GM21825 (cell line): ENCODE results near the gene CDH23.

Experiments
- ATAC-seq: cut with Tn5 transposase; IDR thresholded peaks from one replicate; pipeline ENCODE4 v1.9.1; 2021; ENCODE audit warnings: mild to moderate bottlenecking, moderate library complexity; ENCODE audit not compliant: unreplicated experiment

CDH23 gene

DNA sequence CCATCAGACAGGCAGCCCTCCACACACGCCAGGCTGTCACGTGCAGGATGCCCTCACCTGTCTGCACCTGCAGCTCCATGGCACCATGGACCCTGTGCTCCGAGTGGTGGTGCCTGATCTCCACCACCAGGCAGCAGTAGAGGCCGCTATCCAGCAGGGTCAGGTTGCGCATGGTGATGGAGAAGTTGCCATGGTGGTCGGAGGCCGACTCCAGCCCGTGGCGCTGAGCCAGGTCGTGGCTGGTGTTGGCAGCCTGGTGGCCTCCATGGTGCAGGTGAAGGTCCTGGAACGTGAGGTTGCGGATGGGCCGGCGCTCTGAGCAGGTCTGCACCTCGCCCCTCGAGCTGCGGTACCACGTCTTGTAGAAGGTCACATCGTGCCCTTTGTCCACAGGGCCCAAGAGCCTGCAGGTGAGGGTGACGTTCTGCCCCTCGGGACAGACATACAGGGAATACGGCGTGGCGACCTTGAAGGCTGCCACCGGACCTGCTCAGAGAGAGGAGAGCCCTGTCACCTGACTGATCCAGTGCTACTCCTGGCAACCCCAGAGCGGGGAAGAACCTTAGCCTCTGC, 364.9 kb downstream of the CDH23 start:
- no peak for ATAC-seq

DNA sequence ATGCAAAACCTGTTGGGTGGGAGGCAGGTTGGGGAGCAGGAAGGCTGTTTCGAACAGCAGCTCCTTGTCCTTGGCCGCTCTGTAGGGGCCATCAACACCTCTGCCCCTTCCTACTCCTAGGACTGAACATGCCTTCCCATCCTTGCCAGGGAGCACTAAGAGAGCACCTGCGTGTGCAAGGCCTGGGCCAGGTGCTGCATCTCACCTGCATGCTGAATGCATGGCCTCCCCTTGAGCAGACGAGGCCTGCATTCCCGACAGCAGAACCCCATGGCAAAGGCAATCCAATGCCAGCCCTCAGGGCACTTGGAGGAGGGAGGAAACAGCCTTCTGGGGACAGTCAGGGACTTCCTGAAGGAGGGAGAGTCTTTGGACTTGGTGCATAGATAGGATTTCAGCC, 365.6 kb downstream of the CDH23 start:
- no peak for ATAC-seq

DNA sequence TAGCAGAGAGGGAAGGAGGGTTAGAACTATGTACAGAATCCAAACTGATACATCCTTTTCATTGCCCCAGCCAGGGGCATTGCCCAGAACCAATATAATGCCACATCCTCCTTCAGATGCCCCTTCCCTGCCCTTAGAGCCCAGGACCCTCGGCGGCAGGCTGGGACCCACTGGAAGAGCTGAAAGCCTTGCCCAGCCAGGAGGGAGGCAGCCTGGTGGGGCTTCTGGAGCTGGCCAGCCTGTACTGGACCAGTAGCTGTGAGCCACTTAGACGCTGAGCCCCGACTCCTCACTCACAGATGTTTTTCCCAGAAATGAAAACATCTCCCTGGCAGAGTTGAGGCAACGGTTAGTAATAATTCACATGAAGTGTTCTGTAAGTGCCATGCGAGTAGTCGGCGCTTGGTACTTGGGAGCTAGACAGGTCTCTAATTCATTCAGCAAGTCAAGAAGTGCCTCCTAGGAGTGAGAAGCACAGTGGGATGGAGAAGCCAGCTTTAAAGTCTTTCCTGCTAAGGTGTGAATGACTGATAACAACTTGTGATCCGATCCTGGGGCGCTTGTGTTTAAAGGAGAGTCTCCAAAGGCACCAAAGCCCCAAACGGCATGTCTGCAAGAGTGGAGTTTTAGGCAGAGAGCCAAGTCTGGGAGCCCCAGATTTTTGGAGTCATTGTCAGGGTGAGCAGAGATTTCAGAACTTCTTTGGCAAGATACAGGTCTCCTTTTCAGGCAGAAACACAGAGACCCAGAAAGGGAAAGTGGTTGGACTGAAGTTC, 366.8 kb downstream of the CDH23 start:
- ATAC-seq, result no peak

DNA sequence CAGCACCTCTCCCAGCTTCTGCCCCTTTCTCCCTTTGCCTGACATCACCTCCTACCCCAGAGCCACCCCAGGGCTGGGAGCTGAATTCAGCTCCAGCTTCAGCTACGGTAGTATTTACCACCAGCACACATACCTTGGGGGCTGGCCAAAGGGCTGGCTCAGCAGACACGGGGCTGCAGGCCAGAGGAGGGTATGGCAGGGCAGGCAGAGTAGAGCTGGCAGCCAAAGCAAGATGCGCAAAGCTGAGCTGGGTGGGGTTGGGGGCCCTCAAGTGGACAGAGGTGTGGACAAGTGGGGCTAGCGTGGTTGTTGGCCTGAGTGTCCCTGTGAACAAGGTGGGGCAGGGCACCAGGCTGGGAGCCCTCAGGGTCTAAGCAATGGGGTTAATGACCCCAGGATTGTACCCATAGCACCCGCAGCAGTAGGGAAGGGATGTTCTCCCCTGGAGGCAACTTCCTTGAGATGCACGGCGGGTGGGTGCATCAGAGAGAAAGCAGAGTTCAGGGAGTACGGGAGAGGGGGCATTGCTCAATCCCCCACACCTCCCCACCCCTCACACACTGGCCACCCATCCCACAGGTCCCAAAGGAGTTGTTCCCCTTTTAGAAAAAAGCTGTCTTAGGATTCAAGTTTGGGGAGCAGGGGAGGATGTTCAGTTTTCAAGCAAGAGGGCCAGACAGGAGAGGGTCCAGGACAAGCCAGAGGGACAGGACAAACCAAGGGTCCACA, 368.6 kb downstream of the CDH23 start:
- ATAC-seq, result no peak

DNA sequence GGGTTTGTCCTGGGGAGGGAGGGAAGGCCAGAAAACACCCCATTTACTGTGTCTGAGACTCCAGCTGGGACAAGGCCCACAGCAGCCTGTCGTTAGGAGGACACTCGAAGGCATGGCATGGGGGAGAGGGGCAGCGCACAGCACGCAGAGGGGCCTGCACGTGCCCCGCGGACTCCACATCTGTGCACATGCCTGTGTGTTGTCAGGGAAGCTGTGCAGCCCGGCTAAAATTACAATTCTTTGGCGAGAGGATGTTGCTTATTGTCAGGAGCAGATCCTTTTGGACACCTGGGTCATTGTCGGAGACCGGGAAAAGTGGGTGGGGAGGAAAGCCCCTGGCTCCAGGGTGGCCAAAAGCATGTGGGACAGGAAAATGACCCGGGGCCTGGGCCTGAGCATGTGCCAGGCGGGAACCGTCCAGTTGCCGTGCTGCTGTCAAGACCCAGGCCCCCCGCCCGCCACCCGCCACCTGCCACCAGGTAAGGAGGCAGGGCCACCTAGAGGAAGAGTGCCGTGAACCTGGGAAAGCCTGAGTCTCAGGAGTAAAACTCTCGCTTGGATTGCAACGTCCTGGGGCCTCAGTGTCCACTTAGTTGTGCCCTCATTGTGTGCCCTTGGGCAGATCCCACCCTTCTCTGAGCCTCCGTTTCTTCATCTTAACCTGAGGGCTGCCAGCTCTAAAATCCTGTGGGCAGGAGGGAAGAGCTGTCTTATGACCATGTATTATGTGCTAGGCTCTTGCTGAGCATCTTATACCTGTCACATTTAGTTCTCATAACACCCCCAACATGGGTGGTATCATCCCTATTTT, 369.4 kb downstream of the CDH23 start:
- no peak for ATAC-seq

DNA sequence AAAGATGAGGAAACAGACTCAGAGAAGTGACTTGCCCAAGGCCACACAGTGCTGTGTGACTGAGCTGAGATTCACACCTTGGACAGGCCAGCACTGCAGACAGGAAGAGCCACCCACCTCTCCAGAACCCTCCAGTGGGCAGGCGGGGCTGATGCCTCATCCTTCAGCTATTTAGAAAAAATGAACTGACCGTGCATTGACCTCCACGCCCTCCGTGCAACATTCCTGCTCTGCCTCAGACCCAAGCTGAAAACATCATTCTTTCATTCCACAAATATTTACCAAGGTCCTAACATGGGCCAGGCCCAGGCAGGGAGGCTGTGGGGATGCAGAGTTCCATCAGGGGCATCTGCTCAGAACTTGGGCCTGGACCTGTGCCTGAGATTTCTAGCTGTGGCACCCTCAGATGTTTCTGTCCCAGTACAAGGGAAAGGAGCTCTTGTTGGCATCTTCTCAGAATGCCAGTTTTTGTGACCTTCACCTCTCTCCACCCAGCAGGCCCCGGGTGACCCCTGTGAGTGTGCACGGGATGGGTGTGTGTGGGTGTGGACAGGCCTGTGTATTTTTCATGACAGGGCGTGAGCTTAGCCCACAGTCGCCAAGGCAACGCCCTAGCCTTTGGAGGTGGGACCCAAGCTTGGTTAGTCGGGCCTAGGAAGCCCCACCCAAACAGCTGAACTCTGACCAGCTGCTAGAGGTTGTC, 370.1 kb downstream of the CDH23 start:
- no peak for ATAC-seq

DNA sequence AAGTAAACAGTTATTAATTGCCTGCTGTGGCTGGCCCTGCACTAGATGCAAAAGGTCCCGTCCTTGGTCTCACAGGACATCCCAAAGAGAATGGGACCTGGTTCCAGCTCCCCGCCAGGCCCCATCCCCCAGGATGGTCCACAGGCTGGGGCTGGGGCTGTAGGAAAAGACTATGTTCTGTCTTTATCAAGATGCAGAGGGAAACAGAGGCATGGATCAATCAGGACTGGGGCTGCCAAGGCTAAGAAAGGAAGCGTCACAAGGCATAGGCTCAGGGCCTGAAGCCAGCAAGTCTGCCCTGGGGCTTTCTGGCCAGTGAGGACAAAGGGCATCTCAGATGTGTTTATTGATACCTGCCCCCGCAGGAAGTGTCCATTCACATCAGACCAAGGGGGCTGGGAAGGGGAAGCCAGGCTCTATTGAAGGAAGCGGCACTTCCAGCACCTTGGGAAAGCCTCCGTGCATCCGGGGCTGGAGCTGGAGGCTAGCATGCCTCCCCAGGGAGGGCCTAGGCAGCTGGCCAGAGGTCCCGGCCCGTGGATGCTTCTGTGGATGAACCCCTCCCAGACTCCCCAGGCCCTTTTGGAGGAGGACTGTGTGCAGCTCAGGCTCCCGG, 370.8 kb downstream of the CDH23 start:
- ATAC-seq, result no peak

DNA sequence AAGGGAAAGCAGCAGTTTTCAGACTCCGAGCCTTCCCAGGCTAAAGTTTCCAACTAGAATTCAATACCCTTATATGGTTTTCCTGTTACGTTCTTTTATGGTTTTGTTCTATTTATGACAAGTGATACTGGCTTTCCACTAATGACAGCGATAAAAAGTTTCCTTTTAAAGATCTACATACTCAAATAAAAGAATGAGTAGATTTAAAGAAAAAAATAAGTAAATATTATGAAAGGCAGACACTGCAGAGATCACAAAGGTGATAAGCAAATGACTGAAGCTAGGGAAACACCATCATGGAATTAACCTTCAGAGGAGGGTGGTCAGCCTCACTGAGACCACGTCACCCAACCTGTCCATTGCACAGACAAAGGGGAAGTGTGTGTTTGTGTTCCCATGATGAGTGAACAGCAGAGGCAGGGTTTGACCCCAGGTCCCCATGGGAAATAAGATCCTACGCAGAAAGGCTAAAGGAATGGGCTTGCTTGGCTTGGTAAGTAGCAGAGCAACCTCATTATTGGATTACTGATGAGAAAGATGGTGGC, 372.6 kb downstream of the CDH23 start:
- peak; percentile 22 for ATAC-seq

DNA sequence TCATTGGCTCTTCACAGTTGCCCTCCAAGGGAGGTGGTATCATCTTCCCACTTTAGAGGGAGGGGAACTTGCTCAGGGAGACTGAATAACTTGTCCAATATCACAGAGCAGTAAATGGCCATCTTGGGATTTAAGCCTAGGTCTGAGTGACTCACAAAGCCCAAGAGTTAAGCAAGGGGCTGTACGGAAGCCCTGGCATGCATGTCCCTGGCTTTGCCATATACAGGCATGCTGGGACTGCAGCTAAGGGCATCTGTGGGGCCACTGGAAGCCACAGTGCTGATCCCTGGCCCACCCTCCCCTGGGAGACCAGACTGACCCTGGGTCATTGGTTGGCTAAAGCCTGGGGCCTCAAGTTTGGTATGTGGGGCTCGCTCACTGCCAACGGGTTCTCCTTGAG, 373.5 kb downstream of the CDH23 start:
- no peak for ATAC-seq

DNA sequence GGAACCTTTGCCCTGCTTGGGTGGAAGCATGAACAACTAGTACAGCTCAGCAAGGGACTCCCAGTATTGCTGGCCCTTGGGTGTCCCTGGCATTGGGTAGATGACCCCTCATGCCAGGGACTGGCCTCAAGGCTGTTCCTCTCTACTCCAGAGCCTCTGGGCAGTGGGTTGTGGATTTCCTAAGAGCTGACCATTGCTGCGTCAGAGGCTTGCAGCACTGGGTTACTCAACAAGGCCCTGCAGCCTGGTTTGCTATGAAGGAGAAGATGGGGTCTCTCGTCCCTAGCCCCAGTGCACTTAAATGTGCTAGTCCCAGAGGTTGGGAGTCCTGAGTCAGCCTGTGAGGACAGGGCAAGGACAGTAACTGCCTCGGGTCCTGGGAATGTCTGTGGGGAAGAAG, 374.1 kb downstream of the CDH23 start:
- no peak for ATAC-seq

DNA sequence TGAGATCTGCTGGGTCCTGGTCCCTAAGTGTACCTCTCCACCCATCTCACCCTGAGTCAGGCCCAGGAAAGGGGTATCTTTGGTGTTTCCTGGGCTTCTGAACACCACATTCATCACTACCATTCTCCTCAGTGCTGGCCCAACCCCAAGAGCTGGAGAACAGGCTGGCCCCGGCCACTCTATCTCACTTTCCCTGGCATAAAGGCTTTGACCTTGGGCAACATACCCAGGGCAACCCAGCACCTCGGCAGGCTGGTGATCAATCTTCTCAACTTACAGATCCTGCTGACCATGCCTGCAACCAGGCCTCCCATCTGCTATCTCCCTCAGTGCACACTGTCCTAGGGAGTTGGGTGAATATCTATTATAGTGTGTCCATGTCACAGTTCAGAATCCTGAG, 374.5 kb downstream of the CDH23 start:
- no peak for ATAC-seq

DNA sequence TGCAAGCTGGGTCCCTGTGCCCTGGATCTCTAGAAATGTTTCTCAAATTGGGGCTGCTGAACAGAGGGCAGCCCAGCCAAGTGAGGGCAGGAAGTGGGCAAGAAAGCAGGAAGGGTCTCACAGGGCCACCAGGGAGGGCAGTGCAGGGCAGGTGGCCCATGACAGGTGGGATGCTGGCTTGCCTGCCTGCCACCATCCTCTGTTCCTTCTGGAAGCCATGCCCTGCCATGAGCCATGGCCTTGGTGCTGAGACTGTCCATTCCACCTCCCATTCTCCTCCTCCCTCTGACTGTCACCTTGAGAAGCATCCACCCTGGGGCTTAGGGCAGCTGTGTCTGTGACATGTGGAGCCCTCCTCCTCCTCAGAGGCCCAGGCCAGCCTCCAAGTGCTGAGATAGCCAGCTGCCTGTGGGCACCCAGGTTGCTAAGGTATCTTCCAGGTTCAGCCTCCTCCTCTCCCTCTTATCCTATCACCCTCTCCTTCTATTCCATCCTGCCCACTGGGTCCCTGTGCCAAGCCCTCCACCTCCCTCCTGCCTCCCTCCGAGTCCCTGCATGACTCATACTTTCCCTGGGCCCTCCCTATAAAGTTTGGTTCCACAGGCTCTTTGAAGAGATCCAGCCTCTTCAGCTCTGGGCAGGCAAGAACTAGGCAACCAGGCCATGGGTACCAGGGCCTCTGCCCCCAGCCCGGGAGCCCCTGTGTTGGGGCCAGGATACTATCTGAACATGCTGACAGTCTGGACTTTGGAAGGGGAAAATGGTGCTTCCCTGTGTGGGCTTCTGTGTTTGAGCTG, 375.3 kb downstream of the CDH23 start:
- ATAC-seq, result no peak

DNA sequence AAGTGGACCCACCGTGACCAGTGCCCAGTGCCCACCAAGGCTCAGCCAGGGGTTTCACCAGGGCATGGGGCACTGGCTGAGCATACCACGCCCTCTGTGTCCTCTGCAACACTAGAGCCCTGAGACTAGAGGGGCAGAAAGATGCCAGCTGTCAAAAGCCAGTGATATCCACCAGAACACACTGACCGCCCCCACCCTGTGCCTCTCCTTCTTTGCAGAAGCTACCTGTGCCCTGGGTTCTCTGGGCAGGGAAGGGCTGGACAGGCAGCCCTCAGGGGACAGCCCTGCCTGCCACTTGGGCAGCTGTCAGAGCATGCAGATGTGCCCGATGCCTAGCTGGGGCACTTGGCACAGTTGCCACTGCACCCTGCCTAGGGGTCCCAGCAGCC, 376.1 kb downstream of the CDH23 start:
- ATAC-seq, result no peak

DNA sequence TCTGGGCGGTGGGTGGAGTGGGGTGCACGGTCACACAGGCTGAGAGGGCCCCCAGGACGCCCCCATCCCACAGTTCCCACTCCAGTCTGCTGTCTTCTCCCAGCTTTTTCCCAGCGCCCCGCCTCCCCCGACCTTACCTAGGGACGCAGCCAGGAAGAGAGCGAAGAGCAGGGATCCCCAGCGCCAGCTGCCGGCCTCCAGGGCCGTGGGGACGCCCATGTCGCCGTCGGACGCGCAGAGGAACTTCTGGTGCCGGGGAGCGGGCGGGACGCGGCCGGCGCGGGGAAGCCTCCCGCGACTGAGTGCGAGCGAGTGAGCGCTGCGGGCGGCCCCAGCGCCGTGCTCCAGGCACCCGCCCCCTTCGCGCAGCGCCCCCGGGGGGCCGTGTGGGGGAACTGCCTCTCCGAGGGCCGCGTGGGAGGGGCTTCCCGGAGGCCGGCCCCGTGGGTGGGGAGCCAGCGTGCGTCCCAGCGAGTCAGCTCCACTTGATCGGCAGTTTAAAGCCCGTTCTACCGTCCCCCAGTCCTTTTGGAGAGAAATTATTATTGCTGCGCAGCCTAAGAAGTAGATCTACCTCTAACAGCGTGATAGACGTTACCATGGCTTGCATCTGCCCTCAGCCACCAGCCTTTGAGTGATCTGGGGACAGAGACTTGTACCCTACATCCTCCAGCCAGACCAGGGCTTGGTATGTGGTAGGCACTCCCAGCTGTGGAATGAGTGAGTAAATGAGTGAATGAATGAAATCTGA, 376.7 kb downstream of the CDH23 start, which contains the start of gene VSIR:
TSS of gene VSIR (minus strand) at position 300 of the 751 bp plus-strand sequence. CDS start at position 219, 81 bp downstream.
- peak; percentile 51 for ATAC-seq

DNA sequence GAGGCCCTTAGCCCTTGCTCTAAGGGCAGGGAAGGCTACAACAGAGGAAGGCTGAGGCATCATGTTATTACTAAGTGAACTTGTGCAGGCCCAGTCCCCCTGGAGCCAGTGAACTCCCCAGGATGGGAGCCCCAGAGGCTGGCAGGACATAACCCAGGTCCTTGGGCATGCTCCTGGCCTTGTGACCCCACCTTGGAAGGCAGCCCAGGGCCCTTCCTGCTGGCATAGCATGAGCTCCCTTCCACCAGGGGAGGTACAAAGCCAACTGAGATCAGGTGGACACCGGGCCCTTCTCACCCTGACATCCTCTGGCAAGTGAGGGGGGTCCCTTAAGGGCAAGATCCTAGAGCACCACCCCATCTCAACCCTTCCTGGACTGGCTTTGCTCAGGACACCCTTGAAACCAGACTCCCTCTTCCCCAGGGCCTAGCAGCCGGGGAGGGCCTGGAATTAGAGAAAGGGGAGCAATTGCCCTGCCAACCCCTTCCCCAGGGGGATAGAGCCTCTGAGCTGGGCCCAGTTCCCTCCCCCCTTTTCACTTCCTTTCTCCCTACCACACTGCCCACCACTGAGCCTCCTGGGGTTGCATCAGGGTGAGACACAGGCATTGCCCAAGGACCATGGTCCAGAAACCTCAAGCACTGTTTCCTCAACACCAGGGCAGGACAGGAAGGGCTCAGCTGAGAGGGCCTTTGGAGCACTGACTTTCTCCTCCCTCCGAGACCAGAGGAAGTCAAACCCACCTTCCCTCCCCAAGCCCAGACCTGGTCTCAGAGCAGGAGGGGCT, 378.4 kb downstream of the CDH23 start:
- ATAC-seq, result no peak

DNA sequence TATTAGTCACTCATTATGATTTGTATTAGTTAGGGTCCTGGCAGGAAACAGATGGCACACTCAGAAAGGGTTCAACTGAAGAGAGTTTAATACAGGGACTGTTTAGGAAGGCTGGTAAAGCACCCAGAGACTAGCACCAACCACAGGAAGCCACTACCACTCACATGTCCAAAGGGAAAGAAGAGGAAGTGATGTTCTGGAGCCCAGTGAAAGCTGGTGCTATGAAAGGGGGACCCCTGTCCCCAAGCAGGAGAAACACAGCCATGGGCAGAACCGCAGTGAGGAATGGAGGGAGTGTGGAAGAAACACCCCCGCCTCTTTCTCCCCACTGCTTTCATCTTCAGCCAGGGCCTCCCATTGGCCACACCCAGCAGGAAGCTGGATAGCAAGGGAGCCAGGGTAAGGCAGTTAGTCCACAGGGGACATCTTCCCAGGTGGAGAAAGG, 379.8 kb downstream of the CDH23 start:
- no peak for ATAC-seq

DNA sequence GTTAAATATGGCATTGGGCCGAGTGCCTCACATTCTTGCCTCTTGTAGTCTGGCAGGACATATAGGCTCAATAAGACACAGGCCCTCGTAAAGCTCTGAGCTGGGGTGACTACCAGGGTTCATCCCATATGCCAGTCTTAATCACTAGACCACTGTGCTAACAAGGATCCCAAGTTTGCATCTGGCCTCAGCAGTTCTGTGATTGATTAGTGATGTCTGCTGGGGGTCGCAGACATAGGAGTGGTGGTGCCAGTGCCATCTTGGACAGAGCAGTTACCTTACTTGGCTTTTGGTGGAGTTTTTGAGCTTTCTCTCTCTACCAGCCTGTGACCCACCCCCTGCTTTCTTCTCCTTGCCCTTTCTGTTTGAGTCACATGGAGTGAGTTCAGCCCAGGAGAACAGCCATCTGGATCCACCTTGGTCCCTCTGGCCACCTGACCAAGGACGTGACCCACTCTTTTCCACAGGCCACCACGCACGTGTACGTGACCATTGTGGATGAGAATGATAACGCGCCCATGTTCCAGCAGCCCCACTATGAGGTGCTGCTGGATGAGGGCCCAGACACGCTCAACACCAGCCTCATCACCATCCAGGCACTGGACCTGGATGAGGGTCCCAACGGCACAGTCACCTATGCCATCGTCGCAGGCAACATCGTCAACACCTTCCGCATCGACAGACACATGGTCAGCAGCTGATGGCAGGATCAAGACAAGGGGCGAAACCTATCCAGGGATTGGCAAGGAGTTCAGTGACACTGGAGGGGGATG, 380.7 kb downstream of the CDH23 start:
- ATAC-seq, result no peak
